ENCODE results near the gene FAM171A1.
"Not testable (repeated sequence)": the region's sequence is repeated elsewhere in the genome, so short reads cannot be mapped to it uniquely, and the experiment has no call there.

The FAM171A1 gene

DNA sequence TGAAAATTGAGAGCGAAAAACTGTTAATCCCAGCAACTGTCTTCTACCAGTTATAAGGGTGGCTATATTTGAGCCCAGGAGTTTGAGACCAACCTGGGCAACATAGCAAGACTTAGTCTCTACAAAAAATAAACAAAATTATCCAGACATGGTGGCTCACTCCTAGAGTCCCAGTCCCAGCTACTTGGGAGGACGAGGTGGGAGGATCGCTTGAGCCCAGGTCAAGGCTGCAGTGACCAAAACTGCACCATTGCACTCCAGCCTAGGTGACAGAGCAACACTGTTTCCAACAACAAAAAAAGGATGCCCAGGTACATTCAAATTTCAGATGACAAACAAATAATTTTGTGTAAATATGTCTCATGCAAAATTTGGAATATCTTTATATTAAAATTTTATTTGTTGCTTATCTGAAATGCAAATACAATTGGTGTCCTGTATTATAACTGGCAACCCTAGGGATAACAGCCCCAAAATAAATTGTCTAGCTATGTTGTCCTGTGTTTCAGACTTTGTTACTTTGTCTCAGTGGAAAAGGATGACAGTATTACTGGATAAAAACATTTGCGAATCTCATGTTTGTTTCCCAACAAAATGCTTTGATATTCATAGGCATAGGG lies 26.7 kb downstream of the FAM171A1 start:
- no peak for DNase-seq
- TF ChIP-seq GATA1 (IDR thresholded peaks at IDR 0.05; ENCODE audit: low read depth, low read length) (no peak), POLR2A (IDR thresholded peaks at IDR 0.05; ENCODE audit: low read length) (no peak)

DNA sequence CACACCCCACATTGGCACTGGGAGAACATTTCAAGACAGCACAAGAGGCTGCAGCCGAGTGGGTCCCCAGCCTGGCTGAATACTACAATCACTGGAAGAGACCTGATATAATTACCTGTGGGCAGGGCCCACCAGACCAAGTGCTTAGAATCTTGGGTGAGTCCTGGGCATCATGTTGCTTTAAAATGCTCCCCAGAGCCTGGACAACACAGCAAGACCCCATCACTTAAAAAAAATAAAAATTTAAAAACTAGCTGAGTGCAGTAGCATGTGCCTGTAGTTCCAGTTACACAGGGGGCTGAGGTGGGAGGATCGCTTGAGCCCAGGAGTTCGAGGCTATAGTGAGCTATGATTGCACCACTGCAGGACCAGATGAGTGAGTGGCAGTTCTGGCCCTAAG lies 28.1 kb downstream of the FAM171A1 start:
- DNase-seq, result no peak
- TF ChIP-seq GATA1 (IDR thresholded peaks at IDR 0.05; ENCODE audit: low read depth, low read length) (no peak), POLR2A (IDR thresholded peaks at IDR 0.05; ENCODE audit: low read length) (no peak)

DNA sequence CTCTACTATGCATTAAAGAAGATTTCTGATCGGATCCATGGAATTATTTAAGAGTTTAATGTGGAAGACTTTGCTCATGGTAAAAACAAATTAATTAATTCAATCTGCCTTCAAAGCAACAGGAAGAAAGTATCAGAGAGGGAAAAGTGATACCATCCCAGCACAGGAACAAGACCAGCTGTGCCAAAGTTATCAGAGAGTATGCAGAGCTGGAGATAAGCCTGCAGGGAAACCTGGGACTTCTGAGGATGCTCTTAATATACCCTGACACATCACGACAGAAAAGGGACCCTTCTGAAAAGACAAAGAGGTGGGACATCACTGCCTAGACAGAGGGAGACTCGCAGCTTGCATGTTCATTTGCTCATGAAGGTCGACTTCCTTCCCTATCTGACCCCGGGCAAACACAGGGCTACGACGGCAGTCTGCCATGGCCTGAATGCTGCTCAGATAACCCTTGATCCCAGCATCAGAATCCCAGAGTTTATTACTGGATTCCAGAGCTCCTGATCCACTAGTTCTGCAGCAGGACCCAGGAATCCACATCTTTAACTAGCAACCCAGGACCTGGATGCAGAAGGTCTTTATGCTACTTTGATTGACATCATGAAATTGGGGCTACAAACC lies 29.5 kb downstream of the FAM171A1 start:
- no peak for TF ChIP-seq GATA1 (IDR thresholded peaks at IDR 0.05; ENCODE audit: low read depth, low read length)
- TF ChIP-seq POLR2A (IDR thresholded peaks at IDR 0.05; ENCODE audit: low read length), result no peak
- DNase-seq, result no peak

DNA sequence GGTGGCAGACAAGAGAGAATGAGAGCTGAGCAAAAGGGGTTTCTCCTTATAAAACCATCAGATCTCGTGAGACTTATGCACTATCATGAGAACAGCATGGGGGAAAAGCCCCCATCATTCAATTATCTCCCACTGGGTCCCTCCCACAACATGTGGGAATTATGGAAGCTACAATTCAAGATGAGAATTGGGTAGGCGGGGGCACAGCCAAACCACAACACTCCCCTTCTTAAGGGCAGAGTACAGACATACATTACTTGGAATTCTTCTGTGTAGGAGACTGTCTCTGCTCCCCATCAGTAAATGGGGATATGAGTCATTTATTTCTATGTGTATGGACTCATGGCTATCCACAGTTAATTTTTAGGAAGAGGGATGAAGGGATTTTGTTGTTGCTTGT lies 31.2 kb downstream of the FAM171A1 start:
- TF ChIP-seq GATA1 (IDR thresholded peaks at IDR 0.05; ENCODE audit: low read depth, low read length) (no peak), POLR2A (IDR thresholded peaks at IDR 0.05; ENCODE audit: low read length) (no peak)

DNA sequence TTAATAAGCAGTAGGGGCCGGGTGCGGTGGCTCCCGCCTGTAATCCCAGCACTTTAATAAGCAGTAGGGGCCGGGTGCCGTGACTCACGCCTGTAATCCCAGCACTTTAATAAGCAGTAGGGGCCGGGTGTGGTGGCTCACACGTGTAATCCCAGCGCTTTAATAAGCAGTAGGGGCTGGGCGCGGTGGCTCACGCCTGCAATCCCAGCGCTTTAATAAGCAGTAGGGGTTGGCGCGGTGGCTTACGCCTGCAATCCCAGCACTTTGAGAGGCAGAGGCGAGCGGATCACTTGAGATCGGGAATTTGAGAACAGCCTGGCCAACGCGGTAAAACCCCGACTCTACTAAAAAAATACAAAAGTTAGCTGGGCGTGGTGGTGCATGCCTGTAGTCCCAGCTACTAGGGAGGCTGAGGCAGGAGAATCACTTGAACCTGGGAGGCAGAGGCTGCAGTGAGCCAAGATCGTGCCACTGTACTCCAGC lies 33.6 kb downstream of the FAM171A1 start:
- not testable (repeated sequence) for DNase-seq

More for the DNA sequence above, 31.2 kb downstream of the FAM171A1 start:
- no peak for DNase-seq

DNA sequence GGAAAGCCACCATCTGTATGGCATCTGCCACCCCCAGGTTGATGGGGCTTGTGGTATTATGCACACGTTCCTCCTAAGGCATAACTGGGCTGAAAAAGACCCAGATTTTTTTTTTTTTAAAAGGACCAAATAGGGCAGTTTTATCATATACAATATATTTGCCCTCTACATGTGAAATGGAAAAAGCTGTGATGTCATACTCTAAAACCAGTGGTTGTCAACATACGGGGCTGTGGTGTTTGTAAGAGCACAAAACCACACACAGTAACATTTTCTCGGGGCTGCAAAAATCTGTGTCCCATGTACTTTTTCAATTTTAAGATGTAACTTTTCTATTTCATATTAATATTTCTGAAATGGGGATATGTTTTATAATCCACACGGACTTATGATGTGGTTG lies 34.9 kb downstream of the FAM171A1 start:
- DNase-seq, result no peak
- no peak for TF ChIP-seq POLR2A (IDR thresholded peaks at IDR 0.05; ENCODE audit: low read length)
- no peak for TF ChIP-seq GATA1 (IDR thresholded peaks at IDR 0.05; ENCODE audit: low read depth, low read length)

DNA sequence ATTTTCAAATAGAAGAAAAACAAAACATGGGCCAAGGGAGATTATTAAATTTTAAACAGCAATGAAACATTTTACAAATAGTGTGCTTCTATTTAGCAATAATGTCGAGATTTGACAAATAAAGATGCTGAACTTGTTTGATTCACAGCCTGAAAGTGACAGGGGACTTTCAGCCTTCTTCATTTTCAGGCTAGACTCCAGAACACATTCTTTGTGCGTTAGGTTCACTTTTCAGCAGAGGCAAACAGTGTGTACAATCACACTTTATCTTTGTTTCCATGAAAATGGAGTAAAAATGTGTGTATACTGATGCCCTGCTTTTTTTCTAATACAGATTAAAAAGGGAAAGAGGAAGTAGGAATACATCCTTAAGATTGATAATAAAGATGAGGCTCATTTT lies 35.6 kb downstream of the FAM171A1 start:
- TF ChIP-seq GATA1 (IDR thresholded peaks at IDR 0.05; ENCODE audit: low read depth, low read length) (no peak), POLR2A (IDR thresholded peaks at IDR 0.05; ENCODE audit: low read length) (no peak)

DNA sequence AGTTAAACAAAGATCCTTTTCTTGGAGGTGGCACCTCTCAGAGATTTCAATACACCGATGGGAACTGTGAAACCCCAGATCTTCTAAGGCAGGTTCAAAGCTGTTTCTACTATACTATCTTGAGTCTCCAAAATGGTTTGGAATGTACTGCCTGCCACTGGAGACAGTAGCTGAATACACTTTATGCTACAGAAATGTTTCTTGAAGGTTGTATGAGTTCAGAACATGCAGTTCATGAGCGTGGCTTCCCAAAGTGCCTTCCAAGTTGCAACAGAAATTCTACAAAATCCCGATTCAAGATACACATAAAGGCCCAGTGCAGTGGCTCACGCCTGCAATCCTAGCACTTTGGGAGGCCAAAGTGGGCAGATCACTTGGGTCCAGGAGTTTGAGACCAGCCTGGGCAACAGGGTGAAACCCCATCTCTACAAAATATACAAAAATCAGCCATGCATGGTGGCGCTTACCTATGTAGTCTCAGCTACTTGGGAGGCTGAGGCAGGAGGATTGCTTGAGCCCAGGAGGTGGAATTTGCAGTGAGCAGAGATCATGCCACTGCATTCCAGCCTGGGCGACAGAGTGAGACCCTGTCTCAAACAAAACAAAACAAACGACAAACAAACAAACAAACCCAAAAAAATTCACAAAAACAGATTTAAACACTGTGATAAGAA lies 36.3 kb downstream of the FAM171A1 start:
- TF ChIP-seq POLR2A (IDR thresholded peaks at IDR 0.05; ENCODE audit: low read length), result no peak
- TF ChIP-seq GATA1 (IDR thresholded peaks at IDR 0.05; ENCODE audit: low read depth, low read length), result no peak
- DNase-seq, result no peak

More for the DNA sequence above, 35.6 kb downstream of the FAM171A1 start:
- no peak for DNase-seq

DNA sequence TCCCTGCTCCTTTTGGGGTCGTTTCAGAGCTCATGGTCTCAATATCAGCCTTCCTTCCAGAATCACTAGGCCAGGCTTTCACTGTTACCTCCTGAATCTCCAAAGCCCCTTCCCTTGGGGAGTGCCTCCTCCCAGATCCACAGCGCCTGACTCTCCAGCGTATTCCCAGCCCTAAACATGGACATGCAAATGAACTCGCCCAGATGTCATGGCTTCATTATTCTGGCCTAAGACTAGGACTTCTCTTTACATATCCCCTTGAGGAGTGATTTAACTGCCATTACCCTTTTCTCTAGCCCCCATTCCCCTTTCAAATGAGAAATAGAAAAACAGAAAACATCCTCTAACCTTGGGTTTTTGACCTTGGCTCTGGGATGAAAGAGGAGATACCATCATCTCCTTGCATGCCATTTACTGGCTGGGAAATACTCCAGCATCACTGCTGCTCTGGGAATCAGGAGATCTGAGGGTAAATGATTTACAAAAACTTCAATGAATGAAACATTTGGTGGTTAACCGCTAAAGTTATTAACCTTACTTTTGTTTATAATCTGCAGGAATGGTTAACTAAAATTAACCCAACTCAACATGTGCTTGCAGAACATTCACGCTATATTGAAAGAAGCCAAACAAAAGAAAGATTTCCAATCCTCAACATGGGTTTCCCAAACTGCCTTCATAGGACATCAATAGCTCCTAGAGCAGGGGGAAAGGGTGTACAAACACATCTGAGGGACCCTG lies 37.0 kb downstream of the FAM171A1 start:
- DNase-seq, result no peak
- TF ChIP-seq GATA1 (IDR thresholded peaks at IDR 0.05; ENCODE audit: low read depth, low read length) (no peak), POLR2A (IDR thresholded peaks at IDR 0.05; ENCODE audit: low read length) (no peak)

DNA sequence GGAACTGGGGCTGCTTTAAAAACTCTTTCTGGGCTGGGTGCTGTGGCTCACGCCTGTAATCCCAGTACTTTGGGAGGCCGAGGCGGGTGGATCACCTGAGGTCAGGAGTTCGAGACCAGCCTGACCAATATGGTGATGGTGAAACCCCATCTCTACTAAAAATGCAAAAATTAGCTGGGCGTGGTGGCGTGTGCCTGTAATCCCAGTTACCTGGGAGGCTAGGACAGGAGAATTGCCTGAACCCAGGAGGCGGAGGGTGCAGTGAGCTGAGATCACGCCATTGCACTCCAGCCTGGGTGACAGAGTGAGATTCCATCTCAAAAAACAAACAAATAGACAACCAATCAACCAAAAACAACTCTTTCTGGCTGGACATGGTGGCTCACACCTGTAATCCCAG lies 37.9 kb downstream of the FAM171A1 start:
- DNase-seq, result not testable (repeated sequence)

DNA sequence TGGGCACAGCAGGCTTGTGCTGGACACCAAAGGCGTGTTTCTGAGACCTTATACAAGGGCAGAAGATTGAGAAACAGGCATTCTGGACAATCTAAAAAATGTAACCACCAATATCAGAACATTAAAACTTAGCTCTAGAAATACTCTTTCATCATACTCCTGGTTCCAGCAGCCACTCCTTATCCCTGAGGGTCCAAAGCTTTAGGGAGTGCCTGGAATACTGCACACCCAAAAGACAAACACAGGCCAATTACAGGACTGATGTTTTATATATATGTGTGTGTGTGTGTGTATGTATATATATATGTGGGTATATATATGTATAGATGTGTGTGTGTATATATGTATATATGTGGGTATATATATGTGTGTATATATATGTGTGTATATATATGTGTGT lies 39.6 kb downstream of the FAM171A1 start:
- DNase-seq, result no peak
- TF ChIP-seq POLR2A (IDR thresholded peaks at IDR 0.05; ENCODE audit: low read length) (no peak), GATA1 (IDR thresholded peaks at IDR 0.05; ENCODE audit: low read depth, low read length) (no peak)

DNA sequence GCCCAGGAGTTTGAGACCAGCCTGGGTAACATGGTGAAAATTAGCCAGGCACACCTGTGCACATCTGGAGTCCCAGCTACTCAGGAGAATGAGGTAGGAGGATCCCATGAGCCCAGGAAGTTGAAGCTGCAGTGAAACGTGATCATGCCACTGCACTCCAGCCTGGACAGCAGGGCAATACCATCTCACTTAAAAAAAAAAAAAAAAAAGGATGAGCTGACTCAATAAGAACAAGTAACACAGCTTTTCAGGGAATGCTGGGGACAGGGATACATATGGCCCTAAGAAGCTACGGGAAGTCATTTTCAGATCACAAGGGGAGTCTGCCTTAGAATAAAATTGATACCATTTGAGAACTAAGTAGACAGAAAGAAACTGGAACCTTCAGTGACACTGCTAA lies 41.7 kb downstream of the FAM171A1 start:
- DNase-seq, result no peak
- TF ChIP-seq GATA1 (IDR thresholded peaks at IDR 0.05; ENCODE audit: low read depth, low read length) (no peak), POLR2A (IDR thresholded peaks at IDR 0.05; ENCODE audit: low read length) (no peak)

DNA sequence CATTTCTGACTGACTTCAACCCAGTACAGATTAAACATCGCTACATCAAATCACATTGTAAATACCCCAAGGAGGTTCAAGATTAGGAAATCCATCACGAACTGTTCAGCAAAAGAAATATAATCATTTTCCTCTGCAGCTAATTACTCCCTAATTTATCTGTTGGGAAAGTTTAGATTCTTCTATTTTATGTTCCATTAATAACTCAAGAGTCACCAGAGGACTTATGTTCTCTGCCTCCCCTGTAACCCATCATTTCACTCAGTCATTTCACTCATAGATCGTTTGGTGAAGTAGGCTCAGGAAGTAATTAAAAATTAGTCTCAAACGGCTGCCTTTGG lies 45.2 kb downstream of the FAM171A1 start:
- TF ChIP-seq POLR2A (IDR thresholded peaks at IDR 0.05; ENCODE audit: low read length) (no peak), GATA1 (IDR thresholded peaks at IDR 0.05; ENCODE audit: low read depth, low read length) (no peak)
- no peak for DNase-seq

DNA sequence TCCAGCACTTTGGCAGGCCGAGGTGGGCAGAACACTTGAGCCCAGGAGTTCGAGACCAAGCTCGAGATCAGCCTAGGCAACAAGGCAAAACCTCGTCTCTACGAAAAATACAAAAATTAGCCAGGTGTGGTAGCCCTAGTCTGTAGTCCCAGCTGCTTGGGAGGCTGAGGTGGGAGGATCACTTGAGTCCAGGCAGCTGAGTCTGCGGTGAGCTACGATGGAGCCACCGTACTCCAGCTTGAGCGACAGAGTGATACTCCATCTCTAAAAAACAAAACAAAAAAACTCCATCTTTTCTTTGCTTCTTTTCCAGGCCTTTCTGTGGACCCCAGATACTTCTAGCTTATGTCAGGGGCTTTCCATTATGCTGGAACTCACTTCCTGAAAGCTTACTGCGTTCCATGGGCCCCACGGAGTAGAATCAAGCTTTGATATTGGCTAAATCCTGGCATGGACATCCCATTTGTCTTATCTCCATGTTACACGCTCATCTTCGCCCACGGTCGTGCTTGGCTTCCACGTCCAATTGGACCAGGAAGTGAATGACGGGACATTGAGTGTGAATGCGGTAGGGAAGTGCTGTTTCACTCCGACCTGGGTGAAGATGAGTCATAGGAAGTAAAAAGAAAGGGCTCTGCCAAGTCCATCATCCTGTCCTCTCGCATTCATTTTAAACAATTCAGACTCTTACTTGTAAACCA lies 45.7 kb downstream of the FAM171A1 start:
- DNase-seq, result peak; percentile 7 to 9
- TF ChIP-seq GATA1 (IDR thresholded peaks at IDR 0.05; ENCODE audit: low read depth, low read length) (no peak), POLR2A (IDR thresholded peaks at IDR 0.05; ENCODE audit: low read length) (no peak)

Data from erythroblast (primary cell).